Gastroesophageal sphincter (tissue), 4 donors: ENCODE data around the gene AP4E1. TPM values are rescaled to one million over a fixed set of nuclear protein-coding genes. Genes with fewer than 3 reads are reported as not detected.

Experiments used
- ATAC-seq: fragments of 150-250 bp; one replicate; pipeline ENCODE4 v1.9.1; 2016; ENCODE audit warnings: mild to moderate bottlenecking, moderate library complexity
- H3K27ac ChIP-seq, 4 donors: fragments of 200-600 bp; sonication (generic) in 3 of 4; 1 replicate in 3 of 4; 2 replicates in 1 of 4; pipeline ENCODE4 v1.5.1; 2016 to 2019
- H3K27me3 ChIP-seq: fragments of 200-600 bp; sonication (generic); one replicate; pipeline ENCODE4 v1.5.1; 2019
- H3K36me3 ChIP-seq, 2 donors: fragments of 200-600 bp; sonication (generic); one replicate each; pipeline ENCODE4 v1.5.1; 2019; ENCODE audit warnings: control low read depth in 1 of 2
- H3K4me1 ChIP-seq, 3 donors: fragments of 200-600 bp; sonication (generic); 1 replicate in 2 of 3; 2 replicates in 1 of 3; pipeline ENCODE4 v1.5.1; 2016 to 2019; ENCODE audit warnings: control low read depth in 2 of 3
- H3K4me3 ChIP-seq, 2 donors: fragments of 200-600 bp; sonication (generic); one replicate each; pipeline ENCODE4 v1.5.1; 2019; ENCODE audit warnings: mild to moderate bottlenecking in 1 of 2, moderate library complexity in 1 of 2
- H3K9me3 ChIP-seq, 3 donors: fragments of 200-600 bp; sonication (generic); one replicate each; pipeline ENCODE4 v1.5.1; 2017 to 2019; ENCODE audit warnings: control low read depth in 2 of 3
- CTCF ChIP-seq, 4 experiments: fragments of 200-600 bp in 2 of 4; fragments of 450-650 bp in 2 of 4; sonication (generic) in 1 of 4; IDR thresholded peaks; one replicate each; pipeline ENCODE4 v1.5.1; 2017 to 2019; ENCODE audit warnings: antibody characterized with exemption in 4 of 4, mild to moderate bottlenecking in 2 of 4, moderate library complexity in 2 of 4
- EP300 ChIP-seq: sonication (generic); formaldehyde crosslinking; IDR thresholded peaks from one replicate; pipeline ENCODE4 v1.6.1; 2017; ENCODE audit warnings: antibody characterized with exemption, mild to moderate bottlenecking
- POLR2A ChIP-seq, 2 donors: fragments of 450-650 bp; IDR thresholded peaks; one replicate each; pipeline ENCODE4 v1.6.1; 2017; ENCODE audit warnings: antibody characterized with exemption in 2 of 2, mild to moderate bottlenecking in 2 of 2, moderate library complexity in 1 of 2
- POLR2AphosphoS5 ChIP-seq: sonication (generic); formaldehyde crosslinking; IDR thresholded peaks from one replicate; pipeline ENCODE4 v1.6.1; 2017; ENCODE audit warnings: antibody characterized with exemption
- whole genome bisulfite sequencing, 2 donors: methylation state at CpG; one replicate each; pipeline ENCODE4 v1.1.5; 2018; ENCODE audit warnings: low coverage in 1 of 2; 5-methylcytosine and 5-hydroxymethylcytosine counted together
- total RNA-seq, 4 donors: library from RNA; depleted of rRNA; stranded (reverse); fragments of >200 nt; gene quantifications; one replicate each; pipeline ENCODE4 v1.1.0, GENCODE V29; 2016

Gene AP4E1
- total RNA-seq, 4 donors from 2014 or later = 10.6 to 18.5 (median 14.0) TPM

- TF ChIP-seq CTCF (IDR thresholded peaks at IDR 0.05) = no peak
- no peak for TF ChIP-seq EP300
- no peak for TF ChIP-seq POLR2AphosphoS5
- TF ChIP-seq POLR2A (IDR thresholded peaks at IDR 0.05) = no peak
- Histone ChIP-seq H3K27ac (no peak overlapping the region), H3K9me3 (no peaks in the 10 kb centered on the region), H3K4me1 (peaks cover 0 to 2% (median 0%) of the 10 kb centered on the region in 3 donors), H3K36me3 (no peaks in the 10 kb centered on the region), H3K27me3 (no peaks in the 10 kb centered on the region), H3K4me3 (no peak overlapping the region)
- no CpG with 5 or more reads among the region's 2 CpGs for WGBS, 2 donors
- no peak for ATAC-seq
Observed at GRCh38 chr15:51038974-51039319, 130.5 kb downstream of the AP4E1 start.

- no peak for TF ChIP-seq CTCF (IDR thresholded peaks at IDR 0.05)
- peak; percentile 36 for TF ChIP-seq POLR2AphosphoS5
- WGBS, 2 donors = 10 to 18% methylated on average over 4 of the region's 4 CpGs
- Histone ChIP-seq H3K4me1 (peaks cover 9 to 42% (median 10%) of the 10 kb centered on the region in 3 donors), H3K4me3 (no peak overlapping the region), H3K9me3 (no peaks in the 10 kb centered on the region), H3K27me3 (no peaks in the 10 kb centered on the region), H3K27ac (peak overlapping the region; percentile 34 to 55 (median 45)), H3K36me3 (no peaks in the 10 kb centered on the region)
- ATAC-seq = no peak
Observed at GRCh38 chr15:51044037-51044727, 135.7 kb downstream of the AP4E1 start.

GRCh38 chr15:51046016-51046415 lies 137.5 kb downstream of the AP4E1 start:
- peak overlapping the region in 1 of 4 donors; percentile 21 for H3K27ac ChIP-seq
- TF ChIP-seq EP300 (no peak), CTCF (IDR thresholded peaks at IDR 0.05) (no peak), POLR2AphosphoS5 (no peak), POLR2A (IDR thresholded peaks at IDR 0.05) (no peak)
- H3K27me3 ChIP-seq = no peaks in the 10 kb centered on the region
- no peak for ATAC-seq
- H3K9me3 ChIP-seq = no peaks in the 10 kb centered on the region
- peaks cover 9 to 46% (median 10%) of the 10 kb centered on the region in 3 donors for H3K4me1 ChIP-seq
- 69 to 91% methylated on average over 2 of the region's 2 CpGs for WGBS, 2 donors
- H3K36me3 ChIP-seq = no peaks in the 10 kb centered on the region
- H3K4me3 ChIP-seq = no peak overlapping the region

- Histone ChIP-seq H3K4me1 (peaks cover 10 to 54% (median 15%) of the 10 kb centered on the region in 3 donors), H3K36me3 (no peaks in the 10 kb centered on the region), H3K27ac (peak overlapping the region in 3 of 4 donors; percentile 2 to 21 (median 7)), H3K9me3 (no peaks in the 10 kb centered on the region), H3K27me3 (no peaks in the 10 kb centered on the region), H3K4me3 (no peak overlapping the region)
- WGBS, 2 donors = 25 to 28% methylated on average over 2 of the region's 3 CpGs
- TF ChIP-seq POLR2AphosphoS5 = no peak
- TF ChIP-seq POLR2A (IDR thresholded peaks at IDR 0.05) = no peak
- TF ChIP-seq EP300 = no peak
- no peak for TF ChIP-seq CTCF (IDR thresholded peaks at IDR 0.05)
- no peak for ATAC-seq
Observed at GRCh38 chr15:51046799-51047449, 138.4 kb downstream of the AP4E1 start.

- ATAC-seq = no peak
- no peaks in the 10 kb centered on the region for H3K9me3 ChIP-seq
- no peak overlapping the region for H3K27ac ChIP-seq
- TF ChIP-seq EP300 (no peak), CTCF (IDR thresholded peaks at IDR 0.05) (no peak), POLR2AphosphoS5 (no peak), POLR2A (IDR thresholded peaks at IDR 0.05) (no peak)
- H3K4me3 ChIP-seq = no peak overlapping the region
- no peaks in the 10 kb centered on the region for H3K36me3 ChIP-seq
- peaks cover 10 to 62% (median 19%) of the 10 kb centered on the region in 3 donors for H3K4me1 ChIP-seq
- no peaks in the 10 kb centered on the region for H3K27me3 ChIP-seq
Observed at GRCh38 chr15:51048308-51048707, 139.8 kb downstream of the AP4E1 start.
